GM13976 (cell line): ENCODE data around the gene IGLL5.

Experiments
- DNase-seq: peaks from one replicate; pipeline ENCODE4 v3.0.0; 2012; ENCODE audit warnings: low spot score
- in situ Hi-C: fragments of 300-500 bp; cut with MboI; formaldehyde crosslinking; loops from one replicate; pipeline ENCODE4 v1.12.0; 2022; ENCODE audit warnings: low sequenced_read_pairs, mixed read lengths, inconsistent platforms; ENCODE audit not compliant: unreplicated experiment
- TF ChIP-seq, protein P1 (sequence below): IDR thresholded peaks from 2 replicates; pipeline ENCODE4 v1.5.1; 2012; ENCODE audit warnings: borderline replicate concordance, mild to moderate bottlenecking; ENCODE audit not compliant: insufficient read depth; ENCODE audit errors: extremely low read depth, missing control alignments, control extremely low read depth

IGLL5 gene

GRCh38 chr22:22937894-22938480 lies 50.4 kb downstream of the IGLL5 start:
- TF ChIP-seq, protein P1, sequence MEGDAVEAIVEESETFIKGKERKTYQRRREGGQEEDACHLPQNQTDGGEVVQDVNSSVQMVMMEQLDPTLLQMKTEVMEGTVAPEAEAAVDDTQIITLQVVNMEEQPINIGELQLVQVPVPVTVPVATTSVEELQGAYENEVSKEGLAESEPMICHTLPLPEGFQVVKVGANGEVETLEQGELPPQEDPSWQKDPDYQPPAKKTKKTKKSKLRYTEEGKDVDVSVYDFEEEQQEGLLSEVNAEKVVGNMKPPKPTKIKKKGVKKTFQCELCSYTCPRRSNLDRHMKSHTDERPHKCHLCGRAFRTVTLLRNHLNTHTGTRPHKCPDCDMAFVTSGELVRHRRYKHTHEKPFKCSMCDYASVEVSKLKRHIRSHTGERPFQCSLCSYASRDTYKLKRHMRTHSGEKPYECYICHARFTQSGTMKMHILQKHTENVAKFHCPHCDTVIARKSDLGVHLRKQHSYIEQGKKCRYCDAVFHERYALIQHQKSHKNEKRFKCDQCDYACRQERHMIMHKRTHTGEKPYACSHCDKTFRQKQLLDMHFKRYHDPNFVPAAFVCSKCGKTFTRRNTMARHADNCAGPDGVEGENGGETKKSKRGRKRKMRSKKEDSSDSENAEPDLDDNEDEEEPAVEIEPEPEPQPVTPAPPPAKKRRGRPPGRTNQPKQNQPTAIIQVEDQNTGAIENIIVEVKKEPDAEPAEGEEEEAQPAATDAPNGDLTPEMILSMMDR, result no peak
- DNase-seq, result no peak
- in situ Hi-C loops, result loop anchor here (25.0 kb wide), 1 partner anchor 576 kb away; no protein-coding TSS in a partner anchor

- TF ChIP-seq, protein P1, result no peak
- in situ Hi-C loops, result loop anchor here (25.0 kb wide), 1 partner anchor 577 kb away; no protein-coding TSS in a partner anchor
- no peak for DNase-seq
Observed at GRCh38 chr22:22938672-22939587, 51.3 kb downstream of the IGLL5 start.

DNA sequence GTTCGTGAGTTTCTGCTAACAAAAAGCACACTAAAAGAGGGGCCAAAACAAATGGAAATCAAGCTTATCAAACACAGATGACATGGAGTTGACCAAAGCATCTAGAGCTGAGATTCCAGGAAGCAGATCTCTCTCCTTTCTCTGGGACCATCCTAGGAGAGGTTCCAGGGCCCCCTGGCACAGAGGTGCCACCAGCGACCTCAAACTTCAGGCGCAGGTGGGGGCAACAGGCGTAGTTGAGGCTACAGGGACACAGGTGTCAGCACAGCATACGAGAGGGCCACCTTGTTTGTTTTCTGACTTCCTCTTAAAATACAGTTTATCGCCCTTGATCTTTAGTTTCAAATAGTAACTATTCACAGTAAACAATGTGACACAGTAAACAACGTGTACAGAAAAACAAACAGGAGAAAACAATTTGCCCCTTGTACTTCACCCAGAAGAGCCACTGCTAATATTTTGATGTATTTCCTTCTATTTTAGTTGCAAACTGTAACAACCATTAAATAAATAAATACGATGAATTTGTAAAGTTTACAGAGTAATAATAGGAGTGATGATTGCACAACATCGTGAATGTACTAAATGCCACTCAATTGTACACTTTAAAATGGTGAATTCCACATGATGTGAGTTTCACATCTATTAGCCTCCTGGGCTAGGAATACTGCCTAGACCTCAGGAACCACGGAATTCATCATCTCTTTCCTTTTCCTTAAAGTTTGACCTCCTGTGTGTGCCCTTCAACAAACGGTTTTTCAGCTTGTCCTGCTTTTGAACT lies 52.2 kb downstream of the IGLL5 start:
- TF ChIP-seq, protein P1, result no peak
- DNase-seq, result no peak
- in situ Hi-C loops, result loop anchor here (10.0 to 25.0 kb wide), 2 partner anchors 175 to 577 kb away; no protein-coding TSS in a partner anchor

DNA sequence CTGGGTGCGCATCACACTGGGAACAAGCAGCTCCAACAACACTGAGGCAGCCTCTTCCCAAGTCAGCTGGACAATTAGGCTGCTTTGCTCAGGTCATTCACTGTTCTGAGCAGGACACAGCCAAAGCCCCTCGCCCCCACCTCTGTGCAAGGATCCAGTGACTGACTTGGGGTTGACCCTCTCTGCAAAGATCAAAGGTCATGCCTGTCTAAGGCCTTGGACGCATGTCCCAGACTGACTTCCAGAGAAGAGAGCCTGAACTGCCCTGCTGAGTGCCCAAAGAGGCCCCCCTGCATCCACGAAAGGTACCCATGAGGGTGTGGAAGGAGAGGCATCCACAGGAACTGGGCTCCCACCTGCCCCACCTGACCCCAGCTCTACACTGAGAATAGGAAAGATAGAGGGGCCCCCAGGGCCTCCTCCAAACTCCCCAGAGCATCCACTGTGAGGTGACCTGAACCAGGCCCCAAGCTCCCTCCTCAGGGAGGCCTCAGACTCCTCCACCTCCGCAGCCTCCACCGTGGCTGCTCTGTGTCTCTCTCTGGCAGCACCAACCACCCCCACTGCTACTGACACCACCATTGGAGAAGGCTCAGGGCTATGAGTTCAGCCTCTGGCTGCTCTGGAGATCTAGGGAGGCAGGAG lies 53.5 kb downstream of the IGLL5 start:
- DNase-seq, result peak; percentile 30
- in situ Hi-C loops, result loop anchor here (10.0 to 25.0 kb wide), 2 partner anchors 176 to 579 kb away; no protein-coding TSS in a partner anchor
- TF ChIP-seq, protein P1, result no peak

- TF ChIP-seq, protein P1, result no peak
- in situ Hi-C loops, result loop anchor here (10.0 to 25.0 kb wide), 2 partner anchors 177 to 580 kb away; no protein-coding TSS in a partner anchor
- DNase-seq, result peak; percentile 20
Observed at GRCh38 chr22:22941831-22942510, 54.4 kb downstream of the IGLL5 start.
